Prostate gland (tissue), 2 donors: ENCODE measurements around the gene CLPTM1. TPM values are rescaled to one million over a fixed set of nuclear protein-coding genes. Genes with fewer than 3 reads are reported as not detected.

Source experiments
- DNase-seq: peaks from one replicate; pipeline ENCODE4 v3.0.0-alpha.2; 2019; ENCODE audit warnings: low spot score
- H3K27ac ChIP-seq, 2 donors: fragments of 200-600 bp; sonication (generic); 2 replicates each; pipeline ENCODE4 v1.5.1; 2017 to 2019
- H3K27me3 ChIP-seq: fragments of 200-600 bp; sonication (generic); replicated peaks from 2 replicates; pipeline ENCODE4 v1.5.1; 2019; ENCODE audit not compliant: insufficient read depth
- H3K36me3 ChIP-seq, 2 donors: fragments of 200-600 bp; sonication (generic); 1 replicate in 1 of 2; 2 replicates in 1 of 2; pipeline versions ENCODE4 v1.5.1 to v1.8.1; 2017 to 2019
- H3K4me1 ChIP-seq: fragments of 200-600 bp; sonication (generic); replicated peaks from 2 replicates; pipeline ENCODE4 v1.5.1; 2019
- H3K4me3 ChIP-seq, 2 donors: fragments of 200-600 bp; sonication (generic); 2 replicates each; pipeline ENCODE4 v1.5.1; 2017 to 2019
- H3K9me3 ChIP-seq: fragments of 200-600 bp; sonication (generic); 2 replicates; pipeline ENCODE4 v1.5.1; 2017
- POLR2A ChIP-seq: fragments of 450-650 bp; IDR thresholded peaks from one replicate; pipeline ENCODE4 v1.6.1; 2016; ENCODE audit warnings: antibody characterized with exemption, mild to moderate bottlenecking
- POLR2AphosphoS5 ChIP-seq: sonication (generic); formaldehyde crosslinking; IDR thresholded peaks from one replicate; pipeline ENCODE4 v1.6.1; 2017; ENCODE audit warnings: antibody characterized with exemption
- WGBS: methylation state at CpG from one replicate; pipeline ENCODE4 v1.1.5; 2018; 5-methylcytosine and 5-hydroxymethylcytosine counted together
- intact Hi-C: fragments of 100-400 bp; cut with DNase I; formaldehyde crosslinking; loops from one replicate; pipeline ENCODE4 v1.14.2; 2022
- total RNA-seq, 2 donors: library from RNA; depleted of rRNA; stranded (reverse); fragments of >200 nt; gene quantifications; one replicate each; pipeline ENCODE4 v1.1.0, GENCODE V29; 2016
- TF ChIP-seq, protein P1 (sequence below), 4 experiments: fragments of 200-600 bp in 2 of 4; fragments of 450-650 bp in 2 of 4; sonication (generic) in 2 of 4; IDR thresholded peaks; 1 replicate in 3 of 4; 2 replicates in 1 of 4; pipeline ENCODE4 v1.5.1; 2016 to 2019; ENCODE audit warnings: antibody characterized with exemption in 4 of 4, mild to moderate bottlenecking in 2 of 4, moderate library complexity in 2 of 4

CLPTM1 gene, protein sequence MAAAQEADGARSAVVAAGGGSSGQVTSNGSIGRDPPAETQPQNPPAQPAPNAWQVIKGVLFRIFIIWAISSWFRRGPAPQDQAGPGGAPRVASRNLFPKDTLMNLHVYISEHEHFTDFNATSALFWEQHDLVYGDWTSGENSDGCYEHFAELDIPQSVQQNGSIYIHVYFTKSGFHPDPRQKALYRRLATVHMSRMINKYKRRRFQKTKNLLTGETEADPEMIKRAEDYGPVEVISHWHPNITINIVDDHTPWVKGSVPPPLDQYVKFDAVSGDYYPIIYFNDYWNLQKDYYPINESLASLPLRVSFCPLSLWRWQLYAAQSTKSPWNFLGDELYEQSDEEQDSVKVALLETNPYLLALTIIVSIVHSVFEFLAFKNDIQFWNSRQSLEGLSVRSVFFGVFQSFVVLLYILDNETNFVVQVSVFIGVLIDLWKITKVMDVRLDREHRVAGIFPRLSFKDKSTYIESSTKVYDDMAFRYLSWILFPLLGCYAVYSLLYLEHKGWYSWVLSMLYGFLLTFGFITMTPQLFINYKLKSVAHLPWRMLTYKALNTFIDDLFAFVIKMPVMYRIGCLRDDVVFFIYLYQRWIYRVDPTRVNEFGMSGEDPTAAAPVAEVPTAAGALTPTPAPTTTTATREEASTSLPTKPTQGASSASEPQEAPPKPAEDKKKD
- total RNA-seq = 100 to 1,000 TPM; 102 to 185 TPM

DNA sequence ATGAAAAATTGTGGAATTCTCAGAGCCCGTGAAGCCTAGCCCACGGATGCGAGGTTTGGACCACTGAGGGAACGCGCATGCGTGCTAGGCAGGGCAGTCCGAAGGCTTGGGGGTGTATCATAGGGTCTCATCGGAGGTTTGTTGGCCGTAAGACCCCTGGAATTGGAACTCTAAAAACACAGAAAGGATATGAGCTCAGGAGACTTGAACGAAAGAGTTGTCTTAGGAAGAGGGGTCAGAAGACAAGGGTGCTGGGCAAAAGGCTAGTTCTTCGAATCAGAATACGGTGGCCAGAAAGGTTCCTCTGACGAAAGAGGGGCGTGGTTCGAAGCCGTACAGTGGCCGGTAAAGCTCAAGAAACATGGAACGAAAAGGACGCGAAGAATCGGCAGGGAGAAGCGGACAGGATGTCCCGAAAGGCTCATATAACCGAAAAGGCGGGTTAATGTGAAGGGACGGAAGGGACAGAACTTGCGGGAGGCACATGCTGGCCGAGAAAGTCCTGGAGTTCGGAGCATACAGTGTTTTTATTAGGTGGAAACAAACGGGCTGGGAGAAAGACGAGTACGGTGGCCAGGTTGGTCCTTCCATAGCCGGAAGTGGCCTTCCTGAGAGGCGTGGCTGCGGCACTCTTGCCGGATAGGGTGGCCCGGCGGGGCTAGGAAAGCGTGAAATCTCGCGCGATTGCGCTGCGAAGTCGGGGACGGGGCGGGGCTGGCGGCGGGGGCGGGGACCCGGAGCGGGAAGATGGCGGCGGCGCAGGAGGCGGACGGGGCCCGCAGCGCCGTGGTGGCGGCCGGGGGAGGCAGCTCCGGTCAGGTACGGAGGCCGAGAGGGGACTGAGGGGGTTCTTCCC, at the start of gene CLPTM1:
Gene CLPTM1 (plus strand): TSS at position 732 of the 856 bp plus-strand sequence. CDS start 16 bp downstream, at position 748.
- no peaks in the 10 kb centered on the region for H3K36me3 ChIP-seq
- under 1% methylated on average over 65 of the region's 65 CpGs for WGBS
- intact Hi-C loops = loop anchor here (5.0 kb wide), 1 partner anchor 108 kb away; the partner anchor contains the start of gene NECTIN2
- peak within 1 kb of the TSS; percentile 95 to 97 for H3K27ac ChIP-seq
- H3K9me3 ChIP-seq = no peaks in the 10 kb centered on the region
- peak; percentile 95 for DNase-seq
- peak within 1 kb of the TSS; percentile 85 to 99 for H3K4me3 ChIP-seq
- H3K27me3 ChIP-seq = no peaks in the 10 kb centered on the region
- TF ChIP-seq, protein P1, sequence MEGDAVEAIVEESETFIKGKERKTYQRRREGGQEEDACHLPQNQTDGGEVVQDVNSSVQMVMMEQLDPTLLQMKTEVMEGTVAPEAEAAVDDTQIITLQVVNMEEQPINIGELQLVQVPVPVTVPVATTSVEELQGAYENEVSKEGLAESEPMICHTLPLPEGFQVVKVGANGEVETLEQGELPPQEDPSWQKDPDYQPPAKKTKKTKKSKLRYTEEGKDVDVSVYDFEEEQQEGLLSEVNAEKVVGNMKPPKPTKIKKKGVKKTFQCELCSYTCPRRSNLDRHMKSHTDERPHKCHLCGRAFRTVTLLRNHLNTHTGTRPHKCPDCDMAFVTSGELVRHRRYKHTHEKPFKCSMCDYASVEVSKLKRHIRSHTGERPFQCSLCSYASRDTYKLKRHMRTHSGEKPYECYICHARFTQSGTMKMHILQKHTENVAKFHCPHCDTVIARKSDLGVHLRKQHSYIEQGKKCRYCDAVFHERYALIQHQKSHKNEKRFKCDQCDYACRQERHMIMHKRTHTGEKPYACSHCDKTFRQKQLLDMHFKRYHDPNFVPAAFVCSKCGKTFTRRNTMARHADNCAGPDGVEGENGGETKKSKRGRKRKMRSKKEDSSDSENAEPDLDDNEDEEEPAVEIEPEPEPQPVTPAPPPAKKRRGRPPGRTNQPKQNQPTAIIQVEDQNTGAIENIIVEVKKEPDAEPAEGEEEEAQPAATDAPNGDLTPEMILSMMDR (IDR thresholded peaks at IDR 0.05) = peak in 1 of 4 experiments; percentile 29
- TF ChIP-seq POLR2A (peak; percentile 65), POLR2AphosphoS5 (peak; percentile 94)
- H3K4me1 ChIP-seq = peaks cover 7% of the 10 kb centered on the region

DNA sequence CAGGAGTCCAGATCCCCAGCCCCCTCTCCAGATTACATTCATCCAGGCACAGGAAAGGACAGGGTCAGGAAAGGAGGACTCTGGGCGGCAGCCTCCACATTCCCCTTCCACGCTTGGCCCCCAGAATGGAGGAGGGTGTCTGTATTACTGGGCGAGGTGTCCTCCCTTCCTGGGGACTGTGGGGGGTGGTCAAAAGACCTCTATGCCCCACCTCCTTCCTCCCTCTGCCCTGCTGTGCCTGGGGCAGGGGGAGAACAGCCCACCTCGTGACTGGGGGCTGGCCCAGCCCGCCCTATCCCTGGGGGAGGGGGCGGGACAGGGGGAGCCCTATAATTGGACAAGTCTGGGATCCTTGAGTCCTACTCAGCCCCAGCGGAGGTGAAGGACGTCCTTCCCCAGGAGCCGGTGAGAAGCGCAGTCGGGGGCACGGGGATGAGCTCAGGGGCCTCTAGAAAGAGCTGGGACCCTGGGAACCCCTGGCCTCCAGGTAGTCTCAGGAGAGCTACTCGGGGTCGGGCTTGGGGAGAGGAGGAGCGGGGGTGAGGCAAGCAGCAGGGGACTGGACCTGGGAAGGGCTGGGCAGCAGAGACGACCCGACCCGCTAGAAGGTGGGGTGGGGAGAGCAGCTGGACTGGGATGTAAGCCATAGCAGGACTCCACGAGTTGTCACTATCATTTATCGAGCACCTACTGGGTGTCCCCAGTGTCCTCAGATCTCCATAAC, 49.6 kb upstream of the CLPTM1 start, which contains the start of gene APOE:
Gene APOE (plus strand): TSS at position 360 of the 724 bp plus-strand sequence. CDS start 829 bp downstream, outside the sequence.
- 2% methylated on average over 20 of the region's 20 CpGs for WGBS
- Histone ChIP-seq H3K9me3 (no peaks in the 10 kb centered on the region), H3K4me3 (no peak within 1 kb of the TSS)

DNA sequence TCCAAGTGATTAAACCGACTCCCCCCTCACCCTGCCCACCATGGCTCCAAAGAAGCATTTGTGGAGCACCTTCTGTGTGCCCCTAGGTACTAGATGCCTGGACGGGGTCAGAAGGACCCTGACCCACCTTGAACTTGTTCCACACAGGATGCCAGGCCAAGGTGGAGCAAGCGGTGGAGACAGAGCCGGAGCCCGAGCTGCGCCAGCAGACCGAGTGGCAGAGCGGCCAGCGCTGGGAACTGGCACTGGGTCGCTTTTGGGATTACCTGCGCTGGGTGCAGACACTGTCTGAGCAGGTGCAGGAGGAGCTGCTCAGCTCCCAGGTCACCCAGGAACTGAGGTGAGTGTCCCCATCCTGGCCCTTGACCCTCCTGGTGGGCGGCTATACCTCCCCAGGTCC, 47.6 kb upstream of the CLPTM1 start:
- 93% methylated on average over 12 of the region's 12 CpGs for WGBS
- no peak overlapping the region for H3K4me3 ChIP-seq
- TF ChIP-seq, protein P1 (IDR thresholded peaks at IDR 0.05) = no peak
- no peak for TF ChIP-seq POLR2AphosphoS5
- TF ChIP-seq POLR2A = no peak
- H3K4me1 ChIP-seq = no peaks in the 10 kb centered on the region
- intact Hi-C loops = loop anchor here (10.0 kb wide), 1 partner anchor 147 kb away; no protein-coding TSS in a partner anchor
- no peak overlapping the region for H3K27ac ChIP-seq
- no peaks in the 10 kb centered on the region for H3K9me3 ChIP-seq
- no peak for DNase-seq
- H3K27me3 ChIP-seq = peaks cover 5% of the 10 kb centered on the region
- no peaks in the 10 kb centered on the region for H3K36me3 ChIP-seq

More for the DNA sequence above, 49.6 kb upstream of the CLPTM1 start, which contains the start of gene APOE:
- DNase-seq = no peak
- H3K27me3 ChIP-seq = peaks cover 5% of the 10 kb centered on the region
- intact Hi-C loops = loop anchor here (2.0 to 10.0 kb wide), 2 partner anchors 45 to 149 kb away; no protein-coding TSS in a partner anchor
- no peaks in the 10 kb centered on the region for H3K4me1 ChIP-seq
- no peaks in the 10 kb centered on the region for H3K36me3 ChIP-seq
- H3K27ac ChIP-seq = no peak within 1 kb of the TSS
- TF ChIP-seq, protein P1 (IDR thresholded peaks at IDR 0.05) = no peak
- TF ChIP-seq POLR2AphosphoS5 (no peak), POLR2A (no peak)
